HG03378 (cell line): Measurements from ENCODE around the gene HES5.
A peak's percentile ranks its signal among the peaks of the same experiment; 100 is the strongest.
"Not testable (repeated sequence)": the region's sequence is repeated elsewhere in the genome, so short reads cannot be mapped to it uniquely, and the experiment has no call there.

Experiments
- ATAC-seq: cut with Tn5 transposase; IDR thresholded peaks from one replicate; pipeline ENCODE4 v1.9.1; 2021; ENCODE audit warnings: mild to moderate bottlenecking, moderate library complexity; ENCODE audit not compliant: unreplicated experiment

Gene HES5

GRCh38 chr1:2561446-2561845 lies 31.4 kb upstream of the HES5 start:
- no peak for ATAC-seq

GRCh38 chr1:2560299-2561073 lies 30.4 kb upstream of the HES5 start:
- ATAC-seq: no peak

GRCh38 chr1:2559509-2560298 lies 29.6 kb upstream of the HES5 start:
- ATAC-seq: no peak

GRCh38 chr1:2558861-2559260 lies 28.8 kb upstream of the HES5 start:
- ATAC-seq: no peak

- ATAC-seq: no peak
Measured at GRCh38 chr1:2558420-2558819, 28.4 kb upstream of the HES5 start.

- ATAC-seq: no peak
Measured at GRCh38 chr1:2557482-2558400, 27.7 kb upstream of the HES5 start.

GRCh38 chr1:2556678-2557481 lies 26.8 kb upstream of the HES5 start:
- no peak for ATAC-seq

GRCh38 chr1:2556277-2556677 lies 26.2 kb upstream of the HES5 start, which contains the start of gene TNFRSF14:
TSS of gene TNFRSF14 (plus strand) at chr1:2556371. CDS start at chr1:2556665, 294 bp downstream.
- ATAC-seq: no peak

- no peak for ATAC-seq
Measured at GRCh38 chr1:2555634-2556276, 25.7 kb upstream of the HES5 start.

GRCh38 chr1:2554621-2555387 lies 24.7 kb upstream of the HES5 start:
- ATAC-seq: no peak

- ATAC-seq: no peak
Measured at GRCh38 chr1:2553871-2554620, 24.0 kb upstream of the HES5 start.

- not testable (repeated sequence) for ATAC-seq
Measured at GRCh38 chr1:2553076-2553475, 23.0 kb upstream of the HES5 start.

- no peak for ATAC-seq
Measured at GRCh38 chr1:2552189-2552588, 22.1 kb upstream of the HES5 start.

GRCh38 chr1:2551544-2551943 lies 21.5 kb upstream of the HES5 start:
- not testable (repeated sequence) for ATAC-seq

GRCh38 chr1:2550309-2550861 lies 20.3 kb upstream of the HES5 start:
- not testable (repeated sequence) for ATAC-seq

- not testable (repeated sequence) for ATAC-seq
Measured at GRCh38 chr1:2549367-2550029, 19.4 kb upstream of the HES5 start.

GRCh38 chr1:2548068-2548589 lies 18.1 kb upstream of the HES5 start:
- peak; percentile 22 for ATAC-seq
